Calu3 (cell line): Measurements from ENCODE around the gene DCHS1. TPM values are rescaled to one million over a fixed set of nuclear protein-coding genes. Genes with fewer than 3 reads are reported as not detected.
A peak's percentile ranks its signal among the peaks of the same experiment; 100 is the strongest.

Source experiments
- BruUV-seq: library from RNA; stranded (reverse); fragments of 400-500 nt; replicated peaks from 2 replicates; lab custom pipeline; 2021; lab: Mats Ljungman, UMichigan
- CTCF ChIA-PET: fragments of 300-600 bp; sonication (Branson Sonifier 250); formaldehyde crosslinking; loops from one replicate; lab custom pipeline; 2022; ENCODE audit warnings: antibody characterized with exemption; lab: Charles Lee
- DNase-seq: peaks from one replicate; pipeline ENCODE4 v3.0.0; 2022
- H3K27ac Mint-ChIP-seq: one replicate; pipeline ENCODE4 v1.8.0; 2022; ENCODE audit warnings: mixed read lengths; ENCODE audit not compliant: unreplicated experiment
- H3K27me3 Mint-ChIP-seq: one replicate; pipeline ENCODE4 v1.8.0; 2022; ENCODE audit warnings: mixed read lengths; ENCODE audit not compliant: unreplicated experiment
- H3K36me3 Mint-ChIP-seq: one replicate; pipeline ENCODE4 v1.8.0; 2022; ENCODE audit warnings: mild to moderate bottlenecking, moderate library complexity, mixed read lengths; ENCODE audit not compliant: insufficient read depth, unreplicated experiment
- H3K4me1 Mint-ChIP-seq: one replicate; pipeline ENCODE4 v1.8.0; 2022; ENCODE audit warnings: mild to moderate bottlenecking, low read depth, mixed read lengths; ENCODE audit not compliant: unreplicated experiment
- H3K4me3 Mint-ChIP-seq: one replicate; pipeline ENCODE4 v1.8.0; 2022; ENCODE audit warnings: mild to moderate bottlenecking, low read depth, moderate library complexity, mixed read lengths; ENCODE audit not compliant: unreplicated experiment
- H3K9me3 Mint-ChIP-seq: one replicate; pipeline ENCODE4 v1.8.0; 2022; ENCODE audit warnings: low read depth, mixed read lengths; ENCODE audit not compliant: unreplicated experiment
- CTCF ChIP-seq: fragments of 200-600 bp; IDR thresholded peaks from one replicate; pipeline ENCODE4 v1.8.0; 2022; ENCODE audit warnings: antibody characterized with exemption; ENCODE audit not compliant: unreplicated experiment
- intact Hi-C: fragments of 100-400 bp; cut with micrococcal nuclease; formaldehyde crosslinking; loops from one replicate; pipeline ENCODE4 v1.10.0; 2022; ENCODE audit not compliant: unreplicated experiment
- total RNA-seq: library from RNA; stranded (reverse); gene quantifications from 2 replicates; pipeline ENCODE4 v1.2.3, GENCODE V29; 2022

Gene DCHS1
- total RNA-seq, 1 experiment from 2014 or later: 0.02 TPM

DNA sequence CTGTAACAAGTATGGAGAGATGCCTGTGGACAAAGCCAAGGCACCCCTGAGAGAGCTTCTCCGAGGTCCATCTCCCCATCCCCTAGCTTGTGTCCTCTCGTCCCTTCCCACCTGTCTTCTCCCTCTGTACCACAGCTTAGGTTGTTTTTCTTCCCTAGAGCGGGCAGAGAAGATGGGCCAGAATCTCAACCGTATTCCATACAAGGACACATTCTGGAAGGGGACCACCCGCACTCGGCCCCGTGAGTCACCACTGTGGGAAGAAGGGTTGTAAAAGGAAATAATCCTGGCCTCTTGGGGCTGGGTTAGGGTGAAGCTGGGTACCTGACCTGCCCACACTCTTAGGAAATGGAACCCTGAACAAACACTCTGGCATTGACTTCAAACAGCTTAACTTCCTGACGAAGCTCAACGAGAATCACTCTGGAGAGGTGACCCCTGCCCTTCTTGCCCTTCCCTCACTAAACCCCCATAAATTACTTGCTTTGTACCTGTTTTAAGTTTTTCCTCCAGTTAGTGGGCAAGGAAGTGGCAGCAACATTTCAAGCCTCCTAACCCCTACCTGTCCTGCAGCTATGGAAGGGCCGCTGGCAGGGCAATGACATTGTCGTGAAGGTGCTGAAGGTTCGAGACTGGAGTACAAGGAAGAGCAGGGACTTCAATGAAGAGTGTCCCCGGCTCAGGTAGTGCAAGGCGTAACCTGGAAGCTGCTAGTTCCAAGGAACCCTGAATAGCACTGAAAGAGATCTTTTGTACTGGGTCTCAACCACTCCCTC lies 46.7 kb downstream of the DCHS1 start:
- Mint-ChIP-seq H3K9me3 (no peaks in the 10 kb centered on the region), H3K27ac (peak overlapping the region; percentile 81), H3K4me1 (peaks cover 24% of the 10 kb centered on the region), H3K27me3 (no peaks in the 10 kb centered on the region), H3K36me3 (peaks cover 11% of the 10 kb centered on the region), H3K4me3 (no peak overlapping the region)
- no peak for TF ChIP-seq CTCF
- no peak for DNase-seq
- CTCF ChIA-PET: no interaction called here
- BruUV-seq: no TSS peak
- intact Hi-C loops: no loop called here

- no TSS peak for BruUV-seq
- CTCF ChIA-PET: no interaction called here
- H3K4me3 Mint-ChIP-seq: no peak overlapping the region
- no peaks in the 10 kb centered on the region for H3K27me3 Mint-ChIP-seq
- H3K36me3 Mint-ChIP-seq: peaks cover 11% of the 10 kb centered on the region
- no peak for DNase-seq
- H3K9me3 Mint-ChIP-seq: no peaks in the 10 kb centered on the region
- TF ChIP-seq CTCF: no peak
- H3K4me1 Mint-ChIP-seq: peaks cover 24% of the 10 kb centered on the region
- intact Hi-C loops: no loop called here
- H3K27ac Mint-ChIP-seq: no peak overlapping the region
Measured at GRCh38 chr11:6608011-6608410, 47.6 kb downstream of the DCHS1 start.

DNA sequence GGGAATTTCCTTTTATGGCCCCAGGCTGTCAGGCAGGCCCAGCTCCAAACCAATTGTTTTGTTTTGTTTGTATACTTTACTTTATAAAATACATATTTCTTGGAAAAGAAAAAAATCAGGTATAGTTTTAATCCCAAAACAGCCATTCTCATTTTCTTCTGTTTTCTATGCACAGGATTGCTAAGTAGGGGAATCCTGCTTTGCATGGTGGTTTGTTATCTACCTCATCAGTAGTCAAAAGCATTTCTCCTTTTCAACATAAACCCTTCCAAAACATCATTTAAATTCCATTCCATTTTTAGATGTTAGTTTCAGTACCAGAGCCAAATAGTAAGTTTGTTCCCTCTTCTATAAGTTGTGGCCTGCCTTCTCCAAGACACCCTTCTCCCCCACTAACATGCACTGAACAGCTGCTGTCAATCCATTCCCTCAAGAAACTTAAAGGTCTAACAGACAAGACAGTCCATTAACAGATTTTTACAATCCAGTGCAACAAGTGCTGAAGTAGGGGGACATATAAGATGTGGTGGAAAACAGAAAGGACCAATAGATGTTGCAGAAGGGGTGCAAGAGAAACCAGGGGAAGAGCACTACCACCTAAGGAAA lies 48.3 kb downstream of the DCHS1 start:
- CTCF ChIA-PET: interaction anchor here (1.0 to 1.4 kb wide), 4 partner anchors 12 to 228 kb away, joined by 3 to 4 read pairs (median 3); partner anchors contain the start of genes MRPL17 and TPP1
- H3K27me3 Mint-ChIP-seq: no peaks in the 10 kb centered on the region
- no peak for TF ChIP-seq CTCF
- H3K36me3 Mint-ChIP-seq: peaks cover 11% of the 10 kb centered on the region
- intact Hi-C loops: no loop called here
- H3K9me3 Mint-ChIP-seq: no peaks in the 10 kb centered on the region
- no peak for DNase-seq
- no TSS peak for BruUV-seq
- H3K27ac Mint-ChIP-seq: peak overlapping the region; percentile 57
- H3K4me1 Mint-ChIP-seq: peaks cover 24% of the 10 kb centered on the region
- no peak overlapping the region for H3K4me3 Mint-ChIP-seq

DNA sequence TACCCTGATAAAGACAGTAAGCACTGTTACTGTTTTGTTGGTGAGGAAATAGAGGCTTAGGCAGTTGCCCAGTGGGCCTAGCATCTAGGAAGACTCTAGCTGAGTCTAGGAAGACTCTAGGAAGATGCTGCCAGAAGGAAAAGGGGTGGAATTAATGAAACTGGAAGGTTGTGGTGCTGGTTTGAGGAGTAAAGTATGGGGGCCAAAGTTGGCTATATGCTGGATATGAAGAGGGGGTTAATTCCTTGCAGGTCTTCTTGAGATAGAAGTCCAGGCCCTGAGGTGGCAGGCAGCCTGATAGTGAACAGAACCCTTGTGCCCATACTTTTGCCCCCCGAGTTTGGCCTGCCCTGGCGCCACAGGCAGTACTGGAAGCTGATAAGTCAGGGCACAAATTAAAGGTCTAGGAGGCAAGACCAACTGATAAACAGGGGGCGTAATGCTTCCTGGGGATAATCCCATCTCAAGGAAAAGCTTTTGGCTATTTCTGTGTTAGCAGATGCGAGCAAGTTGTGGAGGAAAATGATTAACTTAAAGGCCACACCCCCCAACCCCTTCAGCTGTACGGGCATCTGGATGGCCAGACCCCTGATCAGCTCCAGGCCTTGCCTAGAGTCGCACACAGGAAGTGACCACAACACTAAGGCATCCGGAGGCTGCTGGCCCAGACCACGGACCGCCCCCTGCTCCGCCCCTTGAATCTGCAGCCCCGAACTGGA lies 49.0 kb downstream of the DCHS1 start:
- no peak for TF ChIP-seq CTCF
- H3K4me1 Mint-ChIP-seq: peaks cover 31% of the 10 kb centered on the region
- H3K4me3 Mint-ChIP-seq: peak overlapping the region; percentile 44
- CTCF ChIA-PET: interaction anchor here (1.0 to 1.4 kb wide), 4 partner anchors 12 to 228 kb away, joined by 3 to 4 read pairs (median 3); partner anchors contain the start of genes MRPL17 and TPP1
- DNase-seq: peak; percentile 95
- no TSS peak for BruUV-seq
- intact Hi-C loops: no loop called here
- H3K9me3 Mint-ChIP-seq: no peaks in the 10 kb centered on the region
- peaks cover 11% of the 10 kb centered on the region for H3K36me3 Mint-ChIP-seq
- peak overlapping the region; percentile 85 for H3K27ac Mint-ChIP-seq
- H3K27me3 Mint-ChIP-seq: no peaks in the 10 kb centered on the region
